Stimulated activated CD8-positive, alpha-beta memory T cell treated with anti-CD3 and anti-CD28 coated beads, Interleukin-4, amount 100 ng/mL, for 1 hour (primary cell): ENCODE results near the gene TFEB.
A peak's percentile ranks its signal among the peaks of the same experiment; 100 is the strongest.

Experiments
- DNase-seq, 2 donors: peaks; one replicate each; pipeline ENCODE4 v3.0.0-alpha.2; 2020; ENCODE audit warnings: low read depth in 2 of 2, low spot score in 1 of 2

The TFEB gene

GRCh38 chr6:41735427-41736185 is at the start of gene TFEB:
TFEB (minus strand) TSS chr6:41735608; CDS start chr6:41691213, 44,395 bp downstream.
- DNase-seq: peak; percentile 85 to 88

GRCh38 chr6:41784581-41785171 is 49.3 kb upstream of the TFEB start:
- DNase-seq: no peak

- no peak for DNase-seq
Observed at GRCh38 chr6:41783106-41783780, 47.8 kb upstream of the TFEB start.

- DNase-seq: no peak
Observed at GRCh38 chr6:41781366-41781730, 45.9 kb upstream of the TFEB start.

- DNase-seq: no peak
Observed at GRCh38 chr6:41780551-41781365, 45.4 kb upstream of the TFEB start, which contains the start of gene PRICKLE4. PRICKLE4 (plus strand) TSS chr6:41780782; CDS start chr6:41783474, 2,692 bp downstream.

GRCh38 chr6:41779788-41780550 is 44.6 kb upstream of the TFEB start, which contains the start of gene FRS3:
FRS3 (minus strand) TSS chr6:41779900; CDS start chr6:41776987, 2,913 bp downstream.
- peak; percentile 99 to 100 for DNase-seq

GRCh38 chr6:41779336-41779735 is 43.9 kb upstream of the TFEB start:
- DNase-seq: no peak

- DNase-seq: no peak
Observed at GRCh38 chr6:41778895-41779294, 43.5 kb upstream of the TFEB start.

GRCh38 chr6:41777551-41778285 is 42.3 kb upstream of the TFEB start:
- no peak for DNase-seq

- no peak for DNase-seq
Observed at GRCh38 chr6:41775293-41775882, 40.0 kb upstream of the TFEB start.

- no peak for DNase-seq
Observed at GRCh38 chr6:41774841-41775240, 39.4 kb upstream of the TFEB start.

- no peak for DNase-seq
Observed at GRCh38 chr6:41771058-41771983, 35.9 kb upstream of the TFEB start.

GRCh38 chr6:41770381-41771057 is 35.1 kb upstream of the TFEB start:
- no peak for DNase-seq

GRCh38 chr6:41769376-41769775 is 34.0 kb upstream of the TFEB start:
- no peak for DNase-seq

GRCh38 chr6:41768545-41769308 is 33.3 kb upstream of the TFEB start:
- no peak for DNase-seq

- DNase-seq: no peak
Observed at GRCh38 chr6:41767112-41767833, 31.9 kb upstream of the TFEB start.
